H1 (cell line): ENCODE results near the gene TBCD.

Experiments
- ATF2 ChIP-seq: IDR thresholded peaks from 2 replicates; pipeline ENCODE4 v1.6.1; 2012; ENCODE audit warnings: low read length, inconsistent platforms
- BRCA1 ChIP-seq: IDR thresholded peaks from 2 replicates; pipeline ENCODE4 v1.6.1; 2012; ENCODE audit warnings: low read depth, low read length, improper control_type of control experiment
- CTCF ChIP-seq, 3 experiments: IDR thresholded peaks; 1 replicate in 2 of 3; 2 replicates in 1 of 3; pipeline versions ENCODE4 v1.5.1 to v1.6.1; 2011; ENCODE audit warnings: low read length in 3 of 3, mild to moderate bottlenecking in 3 of 3, inconsistent platforms in 2 of 3, low read depth in 1 of 3, moderate library complexity in 1 of 3; ENCODE audit not compliant: insufficient read depth in 1 of 3; ENCODE audit errors: control extremely low read depth in 1 of 3
- EP300 ChIP-seq, 2 experiments: IDR thresholded peaks; 1 replicate in 1 of 2; 2 replicates in 1 of 2; pipeline ENCODE4 v1.6.1; 2011 to 2012; ENCODE audit warnings: low read depth in 2 of 2, low read length in 2 of 2, mild to moderate bottlenecking in 2 of 2, borderline replicate concordance in 1 of 2, inconsistent platforms in 1 of 2, moderate library complexity in 1 of 2
- JUN ChIP-seq: IDR thresholded peaks from 2 replicates; pipeline ENCODE4 v1.6.1; 2011; ENCODE audit warnings: low read depth, mild to moderate bottlenecking, improper control_type of control experiment, low read length
- KDM5A ChIP-seq: fragments of 200-600 bp; IDR thresholded peaks from 2 replicates; pipeline ENCODE4 v1.7.1; 2012; ENCODE audit warnings: mild to moderate bottlenecking, low read length, inconsistent platforms, mixed read lengths
- MAFK ChIP-seq: IDR thresholded peaks from 2 replicates; pipeline ENCODE4 v1.6.1; 2012; ENCODE audit warnings: low read depth, mild to moderate bottlenecking, improper control_type of control experiment, low read length
- PHF8 ChIP-seq: fragments of 200-600 bp; sonication (generic); conservative IDR thresholded peaks from 2 replicates; pipeline ENCODE4 v1.7.1; 2012; ENCODE audit warnings: low read depth, mild to moderate bottlenecking, inconsistent platforms, low read length, moderate library complexity
- POLR2A ChIP-seq, 2 experiments: IDR thresholded peaks; 1 replicate in 1 of 2; 2 replicates in 1 of 2; pipeline ENCODE4 v1.6.1; 2011; ENCODE audit warnings: low read depth in 2 of 2, low read length in 2 of 2, mild to moderate bottlenecking in 2 of 2; ENCODE audit errors: control extremely low read depth in 1 of 2
- RNF2 ChIP-seq: fragments of 200-900, 300-1000 bp; sonication (generic); IDR thresholded peaks from 2 replicates; pipeline ENCODE4 v1.7.1; 2016; ENCODE audit warnings: borderline replicate concordance, low read depth, mild to moderate bottlenecking, antibody characterized with exemption, low read length; ENCODE audit not compliant: poor library complexity, severe bottlenecking; ENCODE audit errors: missing control alignments
- SIRT6 ChIP-seq: IDR thresholded peaks from one replicate; pipeline ENCODE4 v1.7.1; 2012; ENCODE audit warnings: low read length, inconsistent platforms
- SP4 ChIP-seq: IDR thresholded peaks from 2 replicates; pipeline ENCODE4 v1.6.1; 2012; ENCODE audit warnings: low read length, inconsistent platforms

- TF ChIP-seq MAFK (no peak), EP300 (IDR thresholded peaks at IDR 0.05; ENCODE audit: borderline replicate concordance in 1 of 2, low read depth in 2 of 2, low read length in 2 of 2) (no peak), POLR2A (IDR thresholded peaks at IDR 0.05; ENCODE audit: control extremely low read depth in 1 of 2, low read depth in 2 of 2, low read length in 2 of 2) (no peak), JUN (no peak), PHF8 (no peak), CTCF (IDR thresholded peaks at IDR 0.05; ENCODE audit: control extremely low read depth in 1 of 3, insufficient read depth in 1 of 3, low read depth in 1 of 3, low read length in 3 of 3) (no peak), BRCA1 (no peak), SIRT6 (no peak), KDM5A (no peak), SP4 (no peak), RNF2 (no peak), ATF2 (no peak)
These were observed 42.0 kb upstream of the TBCD start for GRCh38 chr17:82709676-82710498.
